Suprapubic skin (tissue), 4 donors: ENCODE data around the gene KIAA0753. TPM values are rescaled to one million over a fixed set of nuclear protein-coding genes. Genes with fewer than 3 reads are reported as not detected.

Experiments used
- DNase-seq, 2 donors: peaks; one replicate each; pipeline ENCODE4 v3.0.0-alpha.2; 2019; ENCODE audit warnings: low spot score in 2 of 2
- H3K27ac ChIP-seq: fragments of 200-600 bp; sonication (generic); one replicate; pipeline ENCODE4 v1.5.1; 2019
- H3K27me3 ChIP-seq: fragments of 200-600 bp; sonication (generic); one replicate; pipeline ENCODE4 v1.5.1; 2019
- H3K36me3 ChIP-seq: fragments of 200-600 bp; sonication (generic); one replicate; pipeline ENCODE4 v1.5.1; 2019
- H3K4me1 ChIP-seq: fragments of 200-600 bp; sonication (generic); one replicate; pipeline ENCODE4 v1.5.1; 2019
- H3K4me3 ChIP-seq: fragments of 200-600 bp; sonication (generic); one replicate; pipeline ENCODE4 v1.5.1; 2019; ENCODE audit warnings: mild to moderate bottlenecking
- H3K9me3 ChIP-seq: fragments of 200-600 bp; sonication (generic); one replicate; pipeline ENCODE4 v1.5.1; 2019
- CTCF ChIP-seq, 2 donors: fragments of 200-600 bp in 1 of 2; fragments of 450-650 bp in 1 of 2; sonication (generic) in 1 of 2; IDR thresholded peaks; one replicate each; pipeline ENCODE4 v1.5.1; 2016 to 2019; ENCODE audit warnings: antibody characterized with exemption in 2 of 2, mild to moderate bottlenecking in 1 of 2, moderate library complexity in 1 of 2
- EP300 ChIP-seq: sonication (generic); formaldehyde crosslinking; IDR thresholded peaks from one replicate; pipeline ENCODE4 v1.6.1; 2017; ENCODE audit warnings: antibody characterized with exemption
- POLR2A ChIP-seq, 2 donors: fragments of 450-650 bp; IDR thresholded peaks; one replicate each; pipeline ENCODE4 v1.6.1; 2017; ENCODE audit warnings: antibody characterized with exemption in 2 of 2, mild to moderate bottlenecking in 2 of 2, moderate library complexity in 2 of 2
- POLR2AphosphoS5 ChIP-seq, 3 donors: sonication (generic); formaldehyde crosslinking; IDR thresholded peaks; one replicate each; pipeline ENCODE4 v1.6.1; 2017; ENCODE audit warnings: antibody characterized with exemption in 3 of 3
- WGBS: methylation state at CpG from one replicate; pipeline ENCODE4 v1.1.5; 2018; 5-methylcytosine and 5-hydroxymethylcytosine counted together
- total RNA-seq, 4 donors: library from RNA; depleted of rRNA; stranded (reverse); fragments of >200 nt; gene quantifications; one replicate each; pipeline ENCODE4 v1.1.0, GENCODE V29; 2016

KIAA0753 gene
- total RNA-seq, 4 donors from 2014 or later, result 4.9 to 24.9 (median 10.4) TPM

- no peak for TF ChIP-seq CTCF (IDR thresholded peaks at IDR 0.05)
- no peak for TF ChIP-seq EP300
- Histone ChIP-seq H3K36me3 (no peaks in the 10 kb centered on the region), H3K4me1 (no peaks in the 10 kb centered on the region), H3K4me3 (no peak overlapping the region), H3K9me3 (no peaks in the 10 kb centered on the region), H3K27ac (no peak overlapping the region), H3K27me3 (peaks cover 37% of the 10 kb centered on the region)
- WGBS, result 65% methylated on average over 6 of the region's 6 CpGs
- DNase-seq, result no peak
Observed at GRCh38 chr17:6679241-6679640, 38.7 kb upstream of the KIAA0753 start.

DNA sequence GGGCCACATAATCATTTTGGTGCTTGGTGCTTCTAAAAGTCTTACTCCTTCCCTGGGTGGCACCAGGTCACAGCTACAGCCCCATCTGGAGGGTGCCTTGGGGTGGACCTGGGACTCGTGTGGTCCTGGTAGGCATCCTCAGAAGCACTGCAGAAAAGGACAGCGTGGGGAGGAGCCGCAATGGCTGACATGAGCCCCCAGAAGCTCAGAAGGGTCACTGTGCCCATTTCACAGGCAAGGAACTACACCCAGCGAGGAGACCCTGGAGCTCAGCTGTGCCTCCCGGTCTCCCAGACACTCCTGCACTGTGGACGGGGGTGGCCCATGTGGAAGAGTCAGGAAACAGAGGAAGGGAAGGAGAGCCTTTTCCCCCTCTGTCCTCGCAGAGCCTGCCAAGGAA is 37.4 kb upstream of the KIAA0753 start:
- Histone ChIP-seq H3K27ac (no peak overlapping the region), H3K4me1 (no peaks in the 10 kb centered on the region), H3K36me3 (no peaks in the 10 kb centered on the region), H3K27me3 (peaks cover 37% of the 10 kb centered on the region), H3K4me3 (no peak overlapping the region), H3K9me3 (no peaks in the 10 kb centered on the region)
- TF ChIP-seq CTCF (IDR thresholded peaks at IDR 0.05) (no peak), EP300 (no peak), POLR2AphosphoS5 (IDR thresholded peaks at IDR 0.05) (no peak), POLR2A (IDR thresholded peaks at IDR 0.05) (no peak)
- WGBS, result 100% methylated on average over 1 of the region's 7 CpGs
- DNase-seq, result no peak

GRCh38 chr17:6677158-6677831 is 36.8 kb upstream of the KIAA0753 start:
- Histone ChIP-seq H3K36me3 (no peaks in the 10 kb centered on the region), H3K4me1 (no peaks in the 10 kb centered on the region), H3K27me3 (peaks cover 34% of the 10 kb centered on the region), H3K4me3 (no peak overlapping the region), H3K27ac (no peak overlapping the region), H3K9me3 (no peaks in the 10 kb centered on the region)
- DNase-seq, result no peak
- 55% methylated on average over 13 of the region's 16 CpGs for WGBS
- TF ChIP-seq POLR2A (IDR thresholded peaks at IDR 0.05) (no peak), POLR2AphosphoS5 (IDR thresholded peaks at IDR 0.05) (no peak), EP300 (no peak), CTCF (IDR thresholded peaks at IDR 0.05) (no peak)

DNA sequence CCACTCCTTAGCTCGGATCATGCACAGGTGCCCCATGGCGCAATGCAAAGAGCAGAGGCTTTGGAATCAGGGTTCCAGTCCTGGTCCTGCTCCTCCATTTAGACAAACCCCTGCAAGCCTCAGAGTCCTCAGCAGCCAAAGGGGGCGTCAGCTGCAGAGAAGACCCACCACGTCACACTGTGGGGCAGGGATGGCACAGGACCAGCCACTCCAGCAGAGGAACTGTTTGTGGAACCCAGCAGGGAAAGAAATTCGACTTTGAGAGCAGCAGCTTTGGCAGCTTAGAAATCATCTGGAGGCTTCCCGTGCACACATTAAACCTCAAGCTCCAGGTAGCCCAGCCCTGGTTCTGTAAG is 36.3 kb upstream of the KIAA0753 start:
- H3K4me3 ChIP-seq, result no peak overlapping the region
- H3K4me1 ChIP-seq, result no peaks in the 10 kb centered on the region
- H3K36me3 ChIP-seq, result no peaks in the 10 kb centered on the region
- no peaks in the 10 kb centered on the region for H3K9me3 ChIP-seq
- TF ChIP-seq EP300 (no peak), CTCF (IDR thresholded peaks at IDR 0.05) (no peak), POLR2AphosphoS5 (IDR thresholded peaks at IDR 0.05) (no peak), POLR2A (IDR thresholded peaks at IDR 0.05) (no peak)
- no peak for DNase-seq
- no peak overlapping the region for H3K27ac ChIP-seq
- peaks cover 34% of the 10 kb centered on the region for H3K27me3 ChIP-seq
- WGBS, result 75% methylated on average over 5 of the region's 6 CpGs

DNA sequence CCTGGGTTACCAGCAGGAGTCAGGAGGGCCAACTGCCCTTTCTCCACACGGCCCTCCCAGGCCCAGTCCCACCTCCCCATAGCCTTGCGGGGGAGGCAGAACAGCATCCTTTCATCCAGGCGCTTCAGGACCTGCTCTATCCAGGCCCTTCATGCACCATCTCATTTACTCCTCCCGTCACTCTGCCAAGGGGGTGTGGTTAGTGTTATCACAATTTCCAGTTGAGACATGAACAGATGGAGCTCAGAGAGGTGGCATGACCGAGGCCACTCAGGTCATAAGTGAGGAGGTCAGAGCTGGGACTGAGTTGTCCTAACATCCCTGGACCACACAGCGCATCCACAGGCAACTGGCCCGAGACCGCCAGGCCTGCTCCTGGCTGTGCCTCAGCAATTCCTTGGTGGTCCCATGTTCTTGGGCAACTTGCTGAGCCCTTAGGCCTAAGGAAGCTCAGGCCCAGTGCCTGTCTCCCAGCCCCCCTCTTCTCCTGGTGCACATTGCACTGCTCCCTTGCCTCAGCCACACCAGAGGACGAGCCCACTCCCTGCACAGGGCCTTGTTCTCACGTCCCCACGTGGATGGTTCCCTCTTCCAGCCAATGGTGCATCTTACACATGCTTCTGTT is 34.8 kb upstream of the KIAA0753 start:
- Histone ChIP-seq H3K4me1 (no peaks in the 10 kb centered on the region), H3K27ac (no peak overlapping the region), H3K4me3 (no peak overlapping the region), H3K9me3 (no peaks in the 10 kb centered on the region), H3K27me3 (peaks cover 30% of the 10 kb centered on the region), H3K36me3 (no peaks in the 10 kb centered on the region)
- TF ChIP-seq POLR2A (IDR thresholded peaks at IDR 0.05) (no peak), POLR2AphosphoS5 (IDR thresholded peaks at IDR 0.05) (no peak), EP300 (no peak), CTCF (IDR thresholded peaks at IDR 0.05) (no peak)
- no peak for DNase-seq
- WGBS, result 62% methylated on average over 7 of the region's 11 CpGs
